ENCODE data around the gene TJP1.

The TJP1 gene

GRCh38 chr15:29857221-29857789, 35.0 kb upstream of the TJP1 start:
- H3K9me3 ChIP-seq (replicated peaks; ENCODE audit: low read length): no peaks in the 10 kb centered on the region
- H3K4me2 ChIP-seq (ENCODE audit: low read length): no peak overlapping the region
- H3K27me3 ChIP-seq (ENCODE audit: control insufficient read depth, insufficient read depth, low read length): no peaks in the 10 kb centered on the region
- H3K9ac ChIP-seq (ENCODE audit: low read depth, low read length): no peak overlapping the region
- peaks cover 16% of the 10 kb centered on the region for H3K4me1 ChIP-seq (ENCODE audit: control insufficient read depth, insufficient read depth, low read length)
- no peaks in the 10 kb centered on the region for H3K36me3 ChIP-seq (ENCODE audit: insufficient read depth, low read length)
- H3K4me3 ChIP-seq (ENCODE audit: low read length): no peak overlapping the region

DNA sequence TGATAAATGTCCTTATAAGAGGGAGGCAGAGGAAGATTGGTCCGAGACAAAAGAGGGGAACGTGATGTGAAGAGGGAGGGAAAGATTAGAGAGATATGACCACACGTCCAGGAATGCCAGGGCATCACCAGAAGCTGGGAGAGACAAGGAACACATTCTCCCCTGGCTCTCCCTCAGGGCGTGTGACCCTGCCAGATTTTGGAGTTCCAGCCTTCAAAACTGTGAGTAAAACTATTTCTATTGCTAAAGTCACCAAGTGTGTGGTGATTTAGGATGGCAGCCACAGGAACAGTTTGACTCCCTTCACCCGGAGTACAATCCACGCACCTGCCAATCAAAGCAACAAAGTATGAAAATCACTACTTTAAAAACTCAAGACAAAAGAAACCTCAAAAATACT, 32.1 kb upstream of the TJP1 start:
- Histone ChIP-seq H3K36me3 (ENCODE audit: insufficient read depth, low read length) (no peaks in the 10 kb centered on the region), H3K4me1 (ENCODE audit: control insufficient read depth, insufficient read depth, low read length) (peaks cover 3% of the 10 kb centered on the region), H3K27me3 (ENCODE audit: control insufficient read depth, insufficient read depth, low read length) (no peaks in the 10 kb centered on the region), H3K9me3 (replicated peaks; ENCODE audit: low read length) (no peaks in the 10 kb centered on the region), H3K4me2 (ENCODE audit: low read length) (no peak overlapping the region), H3K4me3 (ENCODE audit: low read length) (no peak overlapping the region), H3K9ac (ENCODE audit: low read depth, low read length) (no peak overlapping the region)

GRCh38 chr15:29853211-29853987, 31.1 kb upstream of the TJP1 start:
- Histone ChIP-seq H3K9ac (ENCODE audit: low read depth, low read length) (no peak overlapping the region), H3K27me3 (ENCODE audit: control insufficient read depth, insufficient read depth, low read length) (no peaks in the 10 kb centered on the region), H3K4me3 (ENCODE audit: low read length) (no peak overlapping the region), H3K36me3 (ENCODE audit: insufficient read depth, low read length) (no peaks in the 10 kb centered on the region), H3K4me2 (ENCODE audit: low read length) (no peak overlapping the region), H3K9me3 (replicated peaks; ENCODE audit: low read length) (no peaks in the 10 kb centered on the region), H3K4me1 (ENCODE audit: control insufficient read depth, insufficient read depth, low read length) (no peaks in the 10 kb centered on the region)

- H3K27me3 ChIP-seq (ENCODE audit: control insufficient read depth, insufficient read depth, low read length): no peaks in the 10 kb centered on the region
- no peak overlapping the region for H3K9ac ChIP-seq (ENCODE audit: low read depth, low read length)
- H3K4me1 ChIP-seq (ENCODE audit: control insufficient read depth, insufficient read depth, low read length): no peaks in the 10 kb centered on the region
- H3K9me3 ChIP-seq (replicated peaks; ENCODE audit: low read length): no peaks in the 10 kb centered on the region
- H3K4me3 ChIP-seq (ENCODE audit: low read length): no peak overlapping the region
- no peak overlapping the region for H3K4me2 ChIP-seq (ENCODE audit: low read length)
- no peaks in the 10 kb centered on the region for H3K36me3 ChIP-seq (ENCODE audit: insufficient read depth, low read length)
Measured at GRCh38 chr15:29852201-29852600, 29.9 kb upstream of the TJP1 start.

- H3K4me1 ChIP-seq (ENCODE audit: control insufficient read depth, insufficient read depth, low read length): peaks cover 3% of the 10 kb centered on the region
- no peaks in the 10 kb centered on the region for H3K27me3 ChIP-seq (ENCODE audit: control insufficient read depth, insufficient read depth, low read length)
- no peak overlapping the region for H3K4me2 ChIP-seq (ENCODE audit: low read length)
- no peak overlapping the region for H3K4me3 ChIP-seq (ENCODE audit: low read length)
- H3K9me3 ChIP-seq (replicated peaks; ENCODE audit: low read length): no peaks in the 10 kb centered on the region
- no peak overlapping the region for H3K9ac ChIP-seq (ENCODE audit: low read depth, low read length)
- H3K36me3 ChIP-seq (ENCODE audit: insufficient read depth, low read length): no peaks in the 10 kb centered on the region
Measured at GRCh38 chr15:29849716-29850115, 27.4 kb upstream of the TJP1 start.

DNA sequence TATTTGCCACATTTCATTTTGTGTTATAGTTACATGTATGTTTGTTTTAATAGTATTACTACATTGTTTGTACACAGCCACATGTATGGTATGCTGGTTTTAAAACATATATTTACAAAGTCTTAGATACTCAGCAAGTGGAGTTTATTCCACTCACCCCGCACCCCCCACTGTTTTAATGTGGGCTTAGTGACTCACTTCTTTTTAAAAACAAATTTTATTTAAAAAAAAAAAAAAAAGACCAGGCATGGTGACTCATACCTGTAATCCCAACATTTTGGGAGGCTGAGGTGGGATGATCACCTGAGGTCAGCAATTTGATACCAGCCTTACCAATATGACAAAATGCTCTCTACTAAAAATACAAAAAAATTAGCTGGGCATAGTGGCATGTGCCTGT, 26.9 kb upstream of the TJP1 start:
- Histone ChIP-seq H3K9me3 (replicated peaks; ENCODE audit: low read length) (no peaks in the 10 kb centered on the region), H3K36me3 (ENCODE audit: insufficient read depth, low read length) (no peaks in the 10 kb centered on the region), H3K4me1 (ENCODE audit: control insufficient read depth, insufficient read depth, low read length) (peaks cover 8% of the 10 kb centered on the region), H3K27me3 (ENCODE audit: control insufficient read depth, insufficient read depth, low read length) (no peaks in the 10 kb centered on the region), H3K9ac (ENCODE audit: low read depth, low read length) (no peak overlapping the region), H3K4me2 (ENCODE audit: low read length) (no peak overlapping the region), H3K4me3 (ENCODE audit: low read length) (no peak overlapping the region)

- H3K36me3 ChIP-seq (ENCODE audit: insufficient read depth, low read length): no peaks in the 10 kb centered on the region
- no peaks in the 10 kb centered on the region for H3K9me3 ChIP-seq (replicated peaks; ENCODE audit: low read length)
- H3K27me3 ChIP-seq (ENCODE audit: control insufficient read depth, insufficient read depth, low read length): no peaks in the 10 kb centered on the region
- no peak overlapping the region for H3K4me2 ChIP-seq (ENCODE audit: low read length)
- H3K4me3 ChIP-seq (ENCODE audit: low read length): no peak overlapping the region
- peaks cover 24% of the 10 kb centered on the region for H3K4me1 ChIP-seq (ENCODE audit: control insufficient read depth, insufficient read depth, low read length)
- H3K9ac ChIP-seq (ENCODE audit: low read depth, low read length): no peak overlapping the region
Measured at GRCh38 chr15:29844290-29844903, 22.1 kb upstream of the TJP1 start.

DNA sequence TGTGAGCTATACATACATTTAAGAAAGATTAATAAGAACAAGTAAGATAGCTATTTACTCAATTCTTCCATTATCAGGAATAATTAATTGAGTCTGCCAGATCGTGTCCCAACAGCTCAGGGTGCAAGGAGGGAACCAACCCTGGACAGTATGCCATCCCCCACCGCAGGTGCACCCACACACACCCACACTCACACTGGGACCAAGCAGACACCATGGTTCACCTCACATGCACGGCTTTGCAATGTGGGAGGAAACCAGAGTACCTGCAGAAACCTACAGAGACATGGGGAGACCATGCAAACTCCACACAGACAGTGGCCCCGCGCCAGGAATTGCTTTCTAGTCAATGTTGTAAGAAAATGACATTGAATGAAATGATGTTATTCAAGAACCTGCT, 20.0 kb upstream of the TJP1 start:
- H3K9ac ChIP-seq (ENCODE audit: low read depth, low read length): no peak overlapping the region
- no peaks in the 10 kb centered on the region for H3K27me3 ChIP-seq (ENCODE audit: control insufficient read depth, insufficient read depth, low read length)
- no peaks in the 10 kb centered on the region for H3K36me3 ChIP-seq (ENCODE audit: insufficient read depth, low read length)
- no peaks in the 10 kb centered on the region for H3K9me3 ChIP-seq (replicated peaks; ENCODE audit: low read length)
- H3K4me3 ChIP-seq (ENCODE audit: low read length): no peak overlapping the region
- H3K4me2 ChIP-seq (ENCODE audit: low read length): no peak overlapping the region
- peaks cover 24% of the 10 kb centered on the region for H3K4me1 ChIP-seq (ENCODE audit: control insufficient read depth, insufficient read depth, low read length)

DNA sequence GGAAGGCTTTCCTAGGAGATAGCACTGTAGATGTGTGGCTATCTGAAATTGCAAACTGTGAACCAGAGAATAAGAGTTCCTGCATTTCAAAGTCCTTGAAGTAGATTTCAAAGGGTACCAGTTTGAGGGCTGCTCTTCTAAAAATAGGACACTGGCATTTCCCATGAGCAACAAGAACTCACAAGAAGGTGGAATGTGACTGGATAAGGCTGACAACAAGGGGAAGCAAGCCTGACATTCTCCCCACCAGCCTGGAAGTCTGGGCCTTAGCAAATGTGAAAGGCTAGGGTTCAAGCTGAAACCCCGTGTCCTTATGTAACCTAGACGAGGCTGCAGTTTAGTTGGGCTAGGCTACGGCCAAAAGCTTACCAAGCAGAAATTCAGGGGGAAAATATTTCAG, 18.7 kb upstream of the TJP1 start:
- Histone ChIP-seq H3K4me1 (ENCODE audit: control insufficient read depth, insufficient read depth, low read length) (peaks cover 24% of the 10 kb centered on the region), H3K4me2 (ENCODE audit: low read length) (no peak overlapping the region), H3K9ac (ENCODE audit: low read depth, low read length) (no peak overlapping the region), H3K4me3 (ENCODE audit: low read length) (no peak overlapping the region), H3K36me3 (ENCODE audit: insufficient read depth, low read length) (no peaks in the 10 kb centered on the region), H3K27me3 (ENCODE audit: control insufficient read depth, insufficient read depth, low read length) (no peaks in the 10 kb centered on the region), H3K9me3 (replicated peaks; ENCODE audit: low read length) (no peaks in the 10 kb centered on the region)

GRCh38 chr15:29840054-29840453, 17.8 kb upstream of the TJP1 start:
- Histone ChIP-seq H3K4me2 (ENCODE audit: low read length) (no peak overlapping the region), H3K36me3 (ENCODE audit: insufficient read depth, low read length) (no peaks in the 10 kb centered on the region), H3K4me1 (ENCODE audit: control insufficient read depth, insufficient read depth, low read length) (peaks cover 28% of the 10 kb centered on the region), H3K27me3 (ENCODE audit: control insufficient read depth, insufficient read depth, low read length) (no peaks in the 10 kb centered on the region), H3K9ac (ENCODE audit: low read depth, low read length) (no peak overlapping the region), H3K4me3 (ENCODE audit: low read length) (no peak overlapping the region), H3K9me3 (replicated peaks; ENCODE audit: low read length) (no peaks in the 10 kb centered on the region)

GRCh38 chr15:29838352-29839010, 16.2 kb upstream of the TJP1 start:
- H3K4me1 ChIP-seq (ENCODE audit: control insufficient read depth, insufficient read depth, low read length): peaks cover 16% of the 10 kb centered on the region
- no peak overlapping the region for H3K4me2 ChIP-seq (ENCODE audit: low read length)
- H3K27me3 ChIP-seq (ENCODE audit: control insufficient read depth, insufficient read depth, low read length): no peaks in the 10 kb centered on the region
- H3K9me3 ChIP-seq (replicated peaks; ENCODE audit: low read length): no peaks in the 10 kb centered on the region
- H3K36me3 ChIP-seq (ENCODE audit: insufficient read depth, low read length): no peaks in the 10 kb centered on the region
- H3K9ac ChIP-seq (ENCODE audit: low read depth, low read length): no peak overlapping the region
- H3K4me3 ChIP-seq (ENCODE audit: low read length): no peak overlapping the region
